IPS DF 6.9 (cell line): ENCODE results near the gene BEGAIN.

ENCODE experiments used
- DNase-seq: peaks from one replicate; pipeline ENCODE4 v3.0.0-alpha.2; 2013; ENCODE audit warnings: low read depth, low spot score
- H3K27ac ChIP-seq: one replicate; pipeline ENCODE4 v1.5.1; 2013; ENCODE audit warnings: low read length, control low read depth
- H3K27me3 ChIP-seq: 2 replicates; pipeline ENCODE4 v1.6.1; 2013; ENCODE audit warnings: mild to moderate bottlenecking, low read length; ENCODE audit not compliant: control insufficient read depth, insufficient read depth
- H3K36me3 ChIP-seq: 2 replicates; pipeline ENCODE4 v1.6.1; 2013; ENCODE audit warnings: low read length; ENCODE audit not compliant: control insufficient read depth, insufficient read depth
- H3K4me1 ChIP-seq: 2 replicates; pipeline ENCODE4 v1.6.1; 2013; ENCODE audit warnings: low read length; ENCODE audit not compliant: control insufficient read depth, insufficient read depth
- H3K4me3 ChIP-seq: 2 replicates; pipeline ENCODE4 v1.5.1; 2013; ENCODE audit warnings: mild to moderate bottlenecking, low read length
- H3K9me3 ChIP-seq: 2 replicates; pipeline ENCODE4 v1.6.1; 2013; ENCODE audit warnings: low read length, inconsistent platforms; ENCODE audit not compliant: control insufficient read depth, insufficient read depth
- WGBS: extraction: QIAGEN DNeasy Blood & Tissue Kit; methylation state at CpG from one replicate; pipeline ENCODE4 v1.1.7; 2013; ENCODE audit warnings: mixed read lengths, missing lambda C conversion rate; ENCODE audit not compliant: insufficient read length, insufficient coverage; 5-methylcytosine and 5-hydroxymethylcytosine counted together

BEGAIN gene

DNA sequence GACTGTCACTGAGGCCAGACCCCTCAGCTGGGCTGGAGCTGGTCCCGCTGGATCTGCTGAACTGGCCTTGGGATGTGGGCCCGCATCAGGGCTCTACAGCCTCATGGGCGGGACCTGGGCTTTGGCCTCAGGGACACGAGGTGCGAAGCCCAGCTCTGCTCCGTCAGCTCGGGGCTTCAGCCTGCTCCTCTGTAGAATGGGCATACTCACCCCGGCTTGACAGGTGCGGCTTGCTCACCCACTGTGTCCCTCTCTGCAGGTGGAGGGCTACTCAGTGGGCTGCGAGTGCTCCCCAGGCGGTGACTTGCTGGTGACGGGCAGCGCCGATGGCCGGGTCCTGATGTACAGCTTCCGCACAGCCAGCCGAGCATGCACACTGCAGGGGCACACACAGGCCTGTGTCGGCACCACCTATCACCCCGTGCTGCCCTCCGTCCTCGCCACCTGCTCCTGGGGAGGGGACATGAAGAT is 57.6 kb downstream of the BEGAIN start:
- no peak for DNase-seq

DNA sequence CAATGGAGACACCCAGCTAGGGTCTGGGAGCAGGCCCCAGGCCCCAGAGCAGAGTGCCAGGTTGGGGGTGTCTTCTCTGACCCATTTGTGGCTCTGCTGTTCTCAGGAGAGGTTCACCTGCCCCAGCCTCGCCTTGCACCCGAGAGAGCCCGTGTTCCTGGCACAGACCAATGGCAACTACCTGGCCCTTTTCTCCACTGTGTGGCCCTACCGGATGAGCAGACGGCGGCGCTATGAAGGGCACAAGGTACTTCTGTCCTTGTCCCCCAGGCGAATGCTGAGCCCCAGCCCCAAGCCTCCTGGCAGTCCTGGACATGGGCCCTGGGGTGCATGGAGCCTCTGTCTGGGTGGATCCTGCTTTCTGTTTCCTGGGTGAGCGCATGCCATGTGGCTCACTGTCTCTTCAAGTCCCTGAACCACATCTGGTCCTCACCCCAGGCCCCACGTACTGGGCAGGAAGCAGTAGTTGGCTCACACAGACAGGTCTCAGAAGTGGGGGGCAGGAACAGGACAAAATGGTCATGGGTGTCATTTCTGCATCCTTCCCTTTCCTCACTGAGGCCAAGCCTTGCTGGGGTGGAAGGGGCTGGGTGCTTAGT is 58.2 kb downstream of the BEGAIN start:
- H3K4me1 ChIP-seq: peaks cover 1% of the 10 kb centered on the region; the same call in 1 of the 2 replicates
- no peak overlapping the region for H3K27ac ChIP-seq
- peaks cover 6% of the 10 kb centered on the region; the same call in 1 of the 2 replicates for H3K36me3 ChIP-seq
- H3K27me3 ChIP-seq: no peaks in the 10 kb centered on the region
- H3K9me3 ChIP-seq: no peaks in the 10 kb centered on the region
- WGBS: no CpG with 5 or more reads among the region's 10 CpGs
- H3K4me3 ChIP-seq: no peak overlapping the region
- DNase-seq: no peak

More for the DNA sequence above, 57.6 kb downstream of the BEGAIN start:
- peaks cover 2% of the 10 kb centered on the region; the same call in 1 of the 2 replicates for H3K4me1 ChIP-seq
- peaks cover 6% of the 10 kb centered on the region; the same call in 1 of the 2 replicates for H3K36me3 ChIP-seq
- WGBS: no CpG with 5 or more reads among the region's 21 CpGs
- no peak overlapping the region for H3K27ac ChIP-seq
- no peak overlapping the region for H3K4me3 ChIP-seq
- no peaks in the 10 kb centered on the region for H3K27me3 ChIP-seq
- no peaks in the 10 kb centered on the region for H3K9me3 ChIP-seq

DNA sequence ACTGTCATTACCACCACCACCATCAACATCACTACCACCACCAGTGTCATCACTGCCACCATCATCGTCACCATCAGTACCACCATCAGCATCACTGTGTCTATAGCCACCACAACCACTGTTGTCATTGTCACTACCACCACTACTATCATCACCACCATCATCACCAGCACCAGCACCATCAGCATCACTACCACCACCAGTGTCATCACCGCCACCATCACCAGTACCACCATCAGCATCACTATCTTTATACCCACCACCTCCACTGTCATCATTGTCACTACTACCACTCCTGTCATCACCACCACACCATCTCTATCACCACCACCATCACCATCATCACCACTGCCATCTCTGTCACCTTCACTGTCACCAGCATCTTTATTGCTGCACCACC is 60.6 kb downstream of the BEGAIN start:
- Histone ChIP-seq H3K36me3 (peaks cover 6% of the 10 kb centered on the region; the same call in 1 of the 2 replicates), H3K4me1 (no peaks in the 10 kb centered on the region), H3K27me3 (no peaks in the 10 kb centered on the region), H3K9me3 (no peaks in the 10 kb centered on the region), H3K27ac (no peak overlapping the region), H3K4me3 (no peak overlapping the region)
- no peak for DNase-seq
- no CpG with 5 or more reads among the region's 2 CpGs for WGBS

DNA sequence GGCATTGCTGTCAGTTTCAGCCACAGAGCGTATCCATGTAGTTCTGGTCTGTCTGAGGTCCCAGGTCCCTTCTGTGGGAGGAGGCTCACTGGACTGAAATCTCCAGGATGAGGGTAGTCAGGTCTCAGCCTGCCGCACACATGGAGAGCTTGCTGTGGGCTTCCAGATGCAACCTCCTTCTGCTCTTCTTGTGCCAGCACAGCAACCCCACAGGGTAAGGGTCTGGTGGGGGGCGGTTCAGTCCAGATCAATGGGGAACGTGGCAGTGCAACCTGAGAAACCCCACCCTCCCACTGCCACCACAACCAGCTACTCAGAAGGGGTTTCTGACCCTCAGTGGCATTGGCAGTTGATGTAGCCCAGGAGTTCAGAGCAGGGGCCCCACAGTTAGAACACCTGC is 61.2 kb downstream of the BEGAIN start:
- Histone ChIP-seq H3K27me3 (no peaks in the 10 kb centered on the region), H3K27ac (no peak overlapping the region), H3K9me3 (no peaks in the 10 kb centered on the region), H3K4me1 (no peaks in the 10 kb centered on the region), H3K36me3 (peaks cover 6% of the 10 kb centered on the region; the same call in 1 of the 2 replicates), H3K4me3 (no peak overlapping the region)
- DNase-seq: no peak
- WGBS: no CpG with 5 or more reads among the region's 4 CpGs

DNA sequence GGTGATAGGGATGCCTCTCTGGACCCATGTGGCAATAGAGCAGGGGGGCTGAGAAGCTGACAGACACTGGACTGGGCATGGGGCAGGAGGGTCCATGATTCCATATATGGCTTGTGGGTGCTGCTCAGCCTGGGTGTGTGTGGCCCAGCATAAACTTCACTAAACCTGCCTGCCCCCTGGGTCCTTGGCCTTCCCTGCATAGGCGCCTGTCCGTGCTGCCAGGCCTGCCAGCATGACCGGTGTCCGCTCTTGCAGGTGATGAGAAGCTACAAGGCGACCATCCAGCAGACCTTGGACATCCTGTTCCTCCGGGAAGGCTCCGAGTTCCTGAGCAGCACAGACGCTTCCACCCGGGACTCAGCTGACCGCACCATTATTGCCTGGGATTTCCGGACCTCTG is 61.6 kb downstream of the BEGAIN start:
- Histone ChIP-seq H3K27me3 (no peaks in the 10 kb centered on the region), H3K4me3 (no peak overlapping the region), H3K36me3 (peaks cover 6% of the 10 kb centered on the region; the same call in 1 of the 2 replicates), H3K9me3 (no peaks in the 10 kb centered on the region), H3K27ac (no peak overlapping the region), H3K4me1 (no peaks in the 10 kb centered on the region)
- WGBS: no CpG with 5 or more reads among the region's 11 CpGs
- no peak for DNase-seq

DNA sequence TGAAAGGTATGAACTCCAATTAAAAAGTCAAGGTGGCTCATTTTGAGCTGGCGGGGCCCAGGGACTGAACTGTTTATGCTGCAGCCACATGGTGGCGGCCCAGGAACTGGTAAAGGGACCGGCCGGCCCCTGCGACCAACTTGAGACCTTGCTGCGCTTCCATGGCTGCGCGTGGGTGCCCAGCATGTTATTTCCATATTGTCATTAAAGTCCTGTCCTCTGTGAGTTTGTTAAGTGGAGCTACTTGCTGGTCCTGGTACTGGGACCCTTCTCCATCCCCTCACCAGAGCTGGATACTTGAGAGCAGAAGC is 62.3 kb downstream of the BEGAIN start:
- Histone ChIP-seq H3K27me3 (no peaks in the 10 kb centered on the region), H3K36me3 (peaks cover 6% of the 10 kb centered on the region; the same call in 1 of the 2 replicates), H3K27ac (no peak overlapping the region), H3K4me3 (no peak overlapping the region), H3K9me3 (no peaks in the 10 kb centered on the region), H3K4me1 (no peaks in the 10 kb centered on the region)
- DNase-seq: no peak
- no CpG with 5 or more reads among the region's 8 CpGs for WGBS

DNA sequence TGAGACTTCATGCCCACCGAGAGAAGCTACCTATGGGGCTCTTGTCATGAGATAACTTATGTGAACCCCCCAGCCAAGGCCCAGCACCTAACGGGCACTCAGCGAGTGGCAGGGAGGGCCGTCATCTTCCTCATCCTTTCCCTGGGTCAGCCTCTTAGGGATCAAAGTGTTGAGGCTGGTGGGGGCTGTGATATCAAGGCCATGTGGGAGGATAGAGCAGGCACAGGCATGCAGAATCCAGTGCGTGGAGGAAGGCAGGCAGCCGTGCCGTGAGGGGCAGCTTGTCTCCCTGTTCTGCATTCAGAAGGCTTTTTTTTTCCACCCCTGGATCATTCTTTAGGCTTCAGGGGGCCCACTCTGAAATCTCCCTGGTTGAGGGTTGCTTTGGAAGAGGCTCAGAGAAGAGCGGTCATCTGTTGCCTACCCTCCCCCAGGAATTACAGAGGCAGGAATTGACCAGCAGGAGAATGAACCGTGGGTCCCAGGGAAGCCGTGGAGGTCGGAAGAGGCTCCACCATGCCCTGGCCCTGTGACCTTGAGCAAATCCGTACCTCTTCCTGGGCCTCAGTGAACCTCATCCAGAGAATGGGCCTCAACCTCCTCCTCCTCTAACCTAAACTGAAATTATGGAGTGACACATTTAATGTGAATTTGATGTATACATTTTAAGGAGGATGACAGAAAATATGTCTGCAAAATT is 62.8 kb downstream of the BEGAIN start:
- no peak for DNase-seq
- H3K27ac ChIP-seq: no peak overlapping the region
- H3K4me3 ChIP-seq: no peak overlapping the region
- no CpG with 5 or more reads among the region's 12 CpGs for WGBS
- H3K9me3 ChIP-seq: no peaks in the 10 kb centered on the region
- H3K27me3 ChIP-seq: no peaks in the 10 kb centered on the region
- H3K36me3 ChIP-seq: peaks cover 6% of the 10 kb centered on the region; the same call in 1 of the 2 replicates
- H3K4me1 ChIP-seq: no peaks in the 10 kb centered on the region

DNA sequence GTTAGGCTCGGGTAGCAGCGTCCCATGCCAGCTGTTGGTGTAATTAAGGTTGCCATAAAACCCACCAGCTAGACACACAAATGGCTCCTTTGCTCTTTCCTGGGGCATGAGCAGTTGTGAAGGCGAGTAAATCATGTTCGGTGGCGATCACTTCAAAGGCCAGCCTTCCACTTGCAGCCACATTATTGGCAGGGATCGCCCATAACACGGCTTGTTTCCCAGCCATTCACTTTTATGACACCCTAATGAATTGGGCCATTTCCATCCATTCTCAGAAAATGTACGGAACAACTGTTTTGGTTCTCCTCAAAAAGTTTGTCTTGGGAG is 63.4 kb downstream of the BEGAIN start:
- no peak for DNase-seq
- Histone ChIP-seq H3K27ac (no peak overlapping the region), H3K36me3 (peaks cover 6% of the 10 kb centered on the region; the same call in 1 of the 2 replicates), H3K27me3 (no peaks in the 10 kb centered on the region), H3K4me1 (no peaks in the 10 kb centered on the region), H3K4me3 (no peak overlapping the region), H3K9me3 (no peaks in the 10 kb centered on the region)
- no CpG with 5 or more reads among the region's 8 CpGs for WGBS

DNA sequence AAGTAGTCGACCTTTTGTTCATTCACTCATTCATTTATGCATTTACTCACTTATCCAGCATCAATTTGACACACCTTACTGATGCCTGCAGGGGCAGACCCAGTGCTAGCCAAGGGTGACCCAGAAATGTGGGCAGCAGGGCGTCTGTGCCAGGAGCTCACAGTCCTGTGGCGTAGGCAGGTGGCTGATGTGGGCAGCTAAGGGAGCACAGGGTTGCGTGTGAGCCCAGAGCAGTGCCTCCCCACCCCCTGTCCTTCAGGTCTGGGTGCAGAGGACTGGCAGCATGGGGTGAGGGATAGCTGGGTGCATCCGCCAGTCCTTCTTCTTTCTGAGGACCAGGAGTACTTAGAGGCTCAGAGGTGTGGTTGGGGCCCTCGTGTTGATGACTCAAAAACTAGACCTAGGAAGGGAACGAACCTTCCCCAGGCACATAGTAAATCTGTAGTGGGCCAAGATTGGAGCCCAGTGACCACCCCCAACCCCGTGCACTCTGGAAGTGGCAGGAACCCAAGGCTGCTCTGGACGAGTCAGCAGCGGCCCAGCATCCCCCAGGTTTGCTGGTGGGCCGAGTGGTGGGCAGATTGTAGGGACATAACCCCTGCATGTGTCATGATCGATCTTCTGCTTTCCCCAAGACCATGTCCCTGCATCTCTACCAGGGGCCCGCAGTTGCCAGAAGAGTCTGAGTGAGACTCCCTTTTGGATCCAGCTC is 63.9 kb downstream of the BEGAIN start:
- no CpG with 5 or more reads among the region's 13 CpGs for WGBS
- no peak for DNase-seq
- Histone ChIP-seq H3K27me3 (no peaks in the 10 kb centered on the region), H3K9me3 (no peaks in the 10 kb centered on the region), H3K36me3 (peaks cover 6% of the 10 kb centered on the region; the same call in 1 of the 2 replicates), H3K27ac (no peak overlapping the region), H3K4me3 (no peak overlapping the region), H3K4me1 (no peaks in the 10 kb centered on the region)

DNA sequence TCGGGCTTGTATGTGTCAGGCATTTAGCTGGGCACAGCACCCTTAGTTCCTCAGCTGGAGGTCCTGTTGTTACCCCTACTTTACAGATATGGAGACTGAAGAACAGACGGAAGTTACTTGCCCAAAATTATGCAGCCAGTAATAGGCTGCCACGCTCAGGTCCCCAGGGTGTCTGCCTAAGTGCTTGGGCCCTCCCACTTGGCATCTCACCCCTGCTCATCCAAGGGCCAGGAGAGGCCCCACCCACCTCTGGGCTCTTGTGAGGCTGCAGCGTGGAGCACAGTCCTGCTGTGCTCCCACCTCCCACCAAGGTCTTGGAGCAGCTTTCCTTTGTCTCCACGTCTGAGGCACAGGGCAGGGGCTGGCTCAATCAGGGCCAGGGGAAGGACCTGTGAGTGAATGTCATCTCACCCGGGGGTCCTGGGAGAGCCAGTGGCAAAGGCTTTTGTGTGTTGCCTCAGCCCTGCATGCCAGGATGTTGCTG is 64.6 kb downstream of the BEGAIN start:
- no CpG with 5 or more reads among the region's 6 CpGs for WGBS
- no peak overlapping the region for H3K27ac ChIP-seq
- DNase-seq: no peak

More for the DNA sequence above, 64.6 kb downstream of the BEGAIN start:
- Histone ChIP-seq H3K4me1 (no peaks in the 10 kb centered on the region), H3K27me3 (no peaks in the 10 kb centered on the region), H3K4me3 (no peak overlapping the region), H3K36me3 (peaks cover 6% of the 10 kb centered on the region; the same call in 1 of the 2 replicates), H3K9me3 (no peaks in the 10 kb centered on the region)
